Breast epithelium (tissue), 4 donors: ENCODE results near the gene GHITM. TPM values are rescaled to one million over a fixed set of nuclear protein-coding genes. Genes with fewer than 3 reads are reported as not detected.

Source experiments
- DNase-seq, 2 donors: peaks; one replicate each; pipeline ENCODE4 v3.0.0-alpha.2; 2019; ENCODE audit warnings: low spot score in 2 of 2
- H3K27ac ChIP-seq, 2 donors: fragments of 200-600 bp; sonication (generic) in 1 of 2; one replicate each; pipeline ENCODE4 v1.5.1; 2016 to 2019; ENCODE audit warnings: mild to moderate bottlenecking in 1 of 2
- H3K27me3 ChIP-seq, 2 donors: fragments of 200-600 bp; sonication (generic) in 1 of 2; one replicate each; pipeline versions ENCODE4 v1.5.1 to v1.6.0; 2017 to 2019; ENCODE audit warnings: control low read depth in 1 of 2, mild to moderate bottlenecking in 1 of 2
- H3K36me3 ChIP-seq: fragments of 200-600 bp; one replicate; pipeline ENCODE4 v1.5.1; 2019
- H3K4me1 ChIP-seq, 2 donors: fragments of 200-600 bp; sonication (generic); one replicate each; pipeline ENCODE4 v1.5.1; 2016 to 2019; ENCODE audit warnings: control low read depth in 1 of 2
- H3K4me3 ChIP-seq, 3 donors: fragments of 200-600 bp; sonication (generic); 1 replicate in 2 of 3; 2 replicates in 1 of 3; pipeline ENCODE4 v1.5.1; 2016 to 2019; ENCODE audit warnings: mild to moderate bottlenecking in 3 of 3, moderate library complexity in 2 of 3
- H3K9me3 ChIP-seq, 2 donors: fragments of 200-600 bp; sonication (generic) in 1 of 2; one replicate each; pipeline ENCODE4 v1.5.1; 2016 to 2019; ENCODE audit warnings: control low read depth in 1 of 2
- CTCF ChIP-seq, 3 donors: fragments of 450-650 bp; IDR thresholded peaks; one replicate each; pipeline ENCODE4 v1.5.1; 2016 to 2017; ENCODE audit warnings: antibody characterized with exemption in 3 of 3, mild to moderate bottlenecking in 3 of 3, moderate library complexity in 3 of 3
- POLR2A ChIP-seq: fragments of 450-650 bp; IDR thresholded peaks from one replicate; pipeline ENCODE4 v1.6.1; 2016; ENCODE audit warnings: antibody characterized with exemption, mild to moderate bottlenecking, moderate library complexity
- POLR2AphosphoS5 ChIP-seq, 3 donors: sonication (generic); formaldehyde crosslinking; IDR thresholded peaks; one replicate each; pipeline ENCODE4 v1.6.1; 2017; ENCODE audit warnings: antibody characterized with exemption in 3 of 3
- intact Hi-C: fragments of 100-400 bp; cut with DNase I; formaldehyde crosslinking; loops from one replicate; pipeline ENCODE4 v1.15.1; 2023; ENCODE audit warnings: low total_unique reads
- total RNA-seq, 3 donors: library from RNA; depleted of rRNA; stranded (reverse); fragments of >200 nt; gene quantifications; one replicate each; pipeline ENCODE4 v1.1.0, GENCODE V29; 2016

Gene GHITM
- total RNA-seq, 3 donors from 2014 or later: 118 to 161 (median 133) TPM

- no peak overlapping the region for H3K4me3 ChIP-seq
- intact Hi-C loops: no loop called here
- peaks cover 6 to 43% of the 10 kb centered on the region in 2 donors for H3K27me3 ChIP-seq
- H3K4me1 ChIP-seq: peaks cover 0 to 11% of the 10 kb centered on the region in 2 donors
- TF ChIP-seq CTCF (IDR thresholded peaks at IDR 0.05) (no peak), POLR2A (no peak), POLR2AphosphoS5 (IDR thresholded peaks at IDR 0.05) (no peak)
- no peaks in the 10 kb centered on the region for H3K36me3 ChIP-seq
- no peaks in the 10 kb centered on the region for H3K9me3 ChIP-seq
- no peak for DNase-seq
- H3K27ac ChIP-seq: no peak overlapping the region
Measured at GRCh38 chr10:84196941-84197340, 57.6 kb downstream of the GHITM start.

- intact Hi-C loops: no loop called here
- peaks cover 0 to 11% of the 10 kb centered on the region in 2 donors for H3K4me1 ChIP-seq
- H3K4me3 ChIP-seq: no peak overlapping the region
- no peaks in the 10 kb centered on the region for H3K9me3 ChIP-seq
- DNase-seq: no peak
- TF ChIP-seq CTCF (IDR thresholded peaks at IDR 0.05) (no peak), POLR2AphosphoS5 (IDR thresholded peaks at IDR 0.05) (no peak), POLR2A (no peak)
- no peaks in the 10 kb centered on the region for H3K36me3 ChIP-seq
- H3K27ac ChIP-seq: no peak overlapping the region
- peaks cover 6 to 43% of the 10 kb centered on the region in 2 donors for H3K27me3 ChIP-seq
Measured at GRCh38 chr10:84197643-84198042, 58.3 kb downstream of the GHITM start.

- H3K36me3 ChIP-seq: no peaks in the 10 kb centered on the region
- TF ChIP-seq POLR2AphosphoS5 (IDR thresholded peaks at IDR 0.05) (no peak), CTCF (IDR thresholded peaks at IDR 0.05) (no peak), POLR2A (no peak)
- intact Hi-C loops: no loop called here
- peaks cover 6 to 41% of the 10 kb centered on the region in 2 donors for H3K27me3 ChIP-seq
- peaks cover 0 to 11% of the 10 kb centered on the region in 2 donors for H3K4me1 ChIP-seq
- DNase-seq: no peak
- no peak overlapping the region for H3K27ac ChIP-seq
- no peak overlapping the region for H3K4me3 ChIP-seq
- H3K9me3 ChIP-seq: no peaks in the 10 kb centered on the region
Measured at GRCh38 chr10:84198206-84198915, 59.1 kb downstream of the GHITM start.

GRCh38 chr10:84200537-84201243, 61.4 kb downstream of the GHITM start:
- Histone ChIP-seq H3K4me3 (no peak overlapping the region), H3K27me3 (peaks cover 0 to 19% of the 10 kb centered on the region in 2 donors), H3K27ac (no peak overlapping the region), H3K9me3 (no peaks in the 10 kb centered on the region), H3K36me3 (no peaks in the 10 kb centered on the region), H3K4me1 (no peaks in the 10 kb centered on the region)
- intact Hi-C loops: no loop called here
- TF ChIP-seq CTCF (IDR thresholded peaks at IDR 0.05): no peak
- TF ChIP-seq POLR2AphosphoS5 (IDR thresholded peaks at IDR 0.05): no peak
- TF ChIP-seq POLR2A: no peak
- DNase-seq: no peak

- Histone ChIP-seq H3K4me3 (no peak overlapping the region), H3K36me3 (no peaks in the 10 kb centered on the region), H3K4me1 (no peaks in the 10 kb centered on the region), H3K27me3 (peaks cover 0 to 19% of the 10 kb centered on the region in 2 donors), H3K27ac (no peak overlapping the region), H3K9me3 (no peaks in the 10 kb centered on the region)
- intact Hi-C loops: no loop called here
- no peak for TF ChIP-seq POLR2A
- no peak for TF ChIP-seq POLR2AphosphoS5 (IDR thresholded peaks at IDR 0.05)
- TF ChIP-seq CTCF (IDR thresholded peaks at IDR 0.05): no peak
- no peak for DNase-seq
Measured at GRCh38 chr10:84201244-84201606, 61.9 kb downstream of the GHITM start.
